ENCODE data around the gene RITA1.
"Not testable (repeated sequence)": the region's sequence is repeated elsewhere in the genome, so short reads cannot be mapped to it uniquely, and the experiment has no call there.

The RITA1 gene, protein sequence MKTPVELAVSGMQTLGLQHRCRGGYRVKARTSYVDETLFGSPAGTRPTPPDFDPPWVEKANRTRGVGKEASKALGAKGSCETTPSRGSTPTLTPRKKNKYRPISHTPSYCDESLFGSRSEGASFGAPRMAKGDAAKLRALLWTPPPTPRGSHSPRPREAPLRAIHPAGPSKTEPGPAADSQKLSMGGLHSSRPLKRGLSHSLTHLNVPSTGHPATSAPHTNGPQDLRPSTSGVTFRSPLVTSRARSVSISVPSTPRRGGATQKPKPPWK

DNA sequence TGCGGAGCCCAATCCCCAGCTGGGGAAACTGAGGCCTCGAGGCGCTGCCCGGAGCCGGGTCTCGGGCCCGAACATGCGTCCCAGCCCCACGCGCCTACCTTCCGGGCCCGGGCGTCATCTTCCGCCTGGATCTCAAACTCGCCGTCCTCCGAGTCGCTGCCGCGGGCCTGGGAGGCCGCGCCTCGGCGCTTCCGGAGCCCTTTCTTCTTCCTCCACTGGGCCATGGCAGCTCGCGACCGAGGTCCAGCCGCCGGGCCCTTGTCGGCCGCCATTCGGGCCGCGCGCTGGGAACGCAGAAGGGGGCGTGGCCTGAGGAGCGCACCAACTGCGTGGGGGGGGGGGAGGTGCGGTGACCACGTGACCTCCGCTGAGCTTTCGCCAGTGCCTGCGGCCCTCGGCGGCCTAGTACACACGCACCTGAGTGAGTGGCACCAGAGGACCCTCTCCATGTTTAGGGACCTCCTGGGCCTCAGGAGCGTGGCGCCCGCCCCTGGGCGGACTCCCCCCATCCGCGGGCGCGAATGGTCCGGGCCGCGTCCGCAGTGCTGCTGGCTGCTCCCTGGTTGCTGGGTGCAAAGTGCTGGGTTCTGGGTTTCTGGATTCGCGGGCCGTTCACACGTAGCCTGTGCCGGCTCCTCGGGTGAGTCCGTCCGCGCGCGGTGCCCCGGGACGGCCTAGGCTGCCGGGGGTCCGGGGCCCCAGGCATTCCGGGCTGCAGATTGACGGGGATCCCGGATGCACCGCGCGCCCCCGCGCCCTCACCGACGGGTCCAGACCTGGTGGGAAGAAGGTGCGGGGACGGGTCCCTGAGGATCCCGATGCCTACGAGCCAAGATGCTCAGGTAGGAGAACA lies at the start of gene RITA1, which contains the start of gene DDX54:
TSS of gene RITA1 (plus strand) at position 542 of the 853 bp plus-strand sequence. CDS start 1,026 bp downstream, outside the sequence.
TSS of gene DDX54 (minus strand) at position 299 of the 853 bp plus-strand sequence. CDS start at position 272, 27 bp downstream.
- DNase-seq = peak; percentile 84

DNA sequence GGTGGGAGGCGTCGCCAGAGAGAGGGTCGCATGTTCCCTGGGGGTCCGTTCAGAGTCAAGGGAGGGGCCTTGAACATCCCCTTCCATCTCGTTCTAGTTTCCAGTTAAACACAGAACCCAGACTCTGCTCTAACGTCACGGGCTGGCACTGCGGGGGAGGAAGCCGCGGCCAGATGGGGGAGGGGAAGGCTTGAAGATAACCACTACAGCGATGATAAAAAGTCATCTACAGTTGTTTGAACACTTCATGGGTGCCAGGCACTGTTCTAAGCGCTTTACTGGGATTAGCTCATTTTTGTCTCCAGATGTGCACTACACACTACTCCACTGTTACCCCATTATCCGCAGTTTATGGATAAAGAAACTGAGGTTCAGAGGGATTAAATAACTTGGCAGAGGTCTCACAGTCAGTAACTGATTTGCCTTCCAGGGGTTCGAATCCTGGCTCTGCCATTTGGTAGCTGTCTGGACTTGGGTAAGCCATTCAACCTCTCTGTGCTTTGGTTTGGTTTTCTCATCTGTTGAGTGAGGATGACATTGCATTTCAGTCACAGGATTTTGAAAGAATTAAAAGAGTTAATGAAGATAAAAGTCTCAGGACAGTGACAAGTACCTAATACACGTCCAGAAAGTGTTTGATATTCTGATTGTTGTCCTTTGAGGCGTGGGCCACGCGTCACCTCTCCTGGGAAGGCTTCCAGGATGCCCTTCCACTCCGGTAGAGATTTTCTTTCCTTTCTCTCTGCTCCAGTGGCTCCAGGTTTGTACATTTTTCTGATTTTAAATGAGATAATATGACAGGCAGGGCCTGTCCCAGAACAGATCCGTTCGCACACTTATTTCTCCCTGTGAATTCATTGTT lies 49.2 kb upstream of the RITA1 start:
- DNase-seq = peak; percentile 57

DNA sequence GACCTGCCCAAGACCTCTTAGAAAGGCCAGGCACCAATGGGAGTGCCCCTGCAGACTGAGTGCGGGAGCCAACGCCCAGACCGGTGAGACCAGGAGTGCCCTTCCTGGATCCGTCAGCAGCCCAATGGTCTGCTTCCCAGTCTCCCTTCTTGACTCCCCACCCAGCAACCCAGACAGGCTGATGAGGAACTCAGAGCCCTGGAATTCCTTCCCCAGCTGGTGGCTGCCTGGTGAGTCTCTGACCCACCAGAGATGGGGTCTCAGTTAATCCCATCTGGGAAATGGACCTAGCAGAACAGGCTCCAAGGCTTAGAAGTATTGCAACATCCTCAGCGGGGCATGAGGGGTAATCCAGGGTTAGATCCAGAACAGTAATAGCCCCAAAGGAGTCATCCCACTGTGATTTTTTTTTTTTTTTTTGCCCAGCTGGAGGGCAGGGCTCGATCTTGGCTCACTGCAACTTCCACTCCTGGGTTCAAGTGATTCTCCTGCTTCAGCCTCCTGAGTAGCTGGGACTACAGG lies 48.5 kb upstream of the RITA1 start:
- DNase-seq = no peak

DNA sequence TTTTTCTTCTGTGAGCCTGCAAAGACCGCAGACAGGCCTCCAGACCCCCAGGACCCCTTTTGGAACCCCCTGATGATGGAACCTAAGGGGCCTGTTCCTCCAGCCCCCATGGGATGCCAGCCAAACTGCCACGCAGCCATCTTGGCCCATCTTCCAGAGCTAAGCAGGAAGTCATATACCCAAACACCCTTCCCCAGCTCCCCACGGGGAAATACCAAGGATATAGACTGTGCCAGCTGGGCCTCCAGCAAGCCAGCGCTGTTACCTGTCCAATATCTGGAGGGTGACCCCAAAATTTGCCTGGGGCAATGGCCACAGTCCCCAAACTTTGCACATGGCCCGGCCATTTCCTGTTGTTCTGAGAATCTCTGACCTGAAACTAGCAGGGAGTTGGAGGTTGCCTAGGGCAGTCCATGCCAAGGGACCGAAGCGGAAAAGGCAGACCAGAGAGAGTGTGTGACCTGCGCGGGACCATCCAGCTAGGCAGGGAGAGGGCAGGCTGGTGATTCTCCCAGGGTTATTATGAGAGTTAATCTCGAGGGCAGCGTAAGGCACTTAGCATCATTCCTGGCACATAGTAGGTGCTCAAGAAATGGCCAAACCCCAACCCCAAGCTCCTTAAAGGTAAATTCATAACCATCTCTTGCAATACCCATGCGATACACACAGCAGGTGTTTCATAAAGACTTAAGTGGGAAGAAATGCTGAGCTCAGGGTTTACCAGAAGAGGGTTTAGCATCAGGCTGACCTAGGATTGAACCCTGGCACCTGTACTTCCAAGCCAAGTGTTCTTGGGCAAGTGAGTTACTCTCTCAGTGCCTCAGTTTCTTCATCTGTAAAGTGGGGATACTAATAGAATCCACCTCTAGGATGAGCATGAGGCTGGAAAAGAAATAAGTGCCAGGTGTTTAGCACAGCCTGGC lies 47.4 kb upstream of the RITA1 start:
- no peak for DNase-seq

DNA sequence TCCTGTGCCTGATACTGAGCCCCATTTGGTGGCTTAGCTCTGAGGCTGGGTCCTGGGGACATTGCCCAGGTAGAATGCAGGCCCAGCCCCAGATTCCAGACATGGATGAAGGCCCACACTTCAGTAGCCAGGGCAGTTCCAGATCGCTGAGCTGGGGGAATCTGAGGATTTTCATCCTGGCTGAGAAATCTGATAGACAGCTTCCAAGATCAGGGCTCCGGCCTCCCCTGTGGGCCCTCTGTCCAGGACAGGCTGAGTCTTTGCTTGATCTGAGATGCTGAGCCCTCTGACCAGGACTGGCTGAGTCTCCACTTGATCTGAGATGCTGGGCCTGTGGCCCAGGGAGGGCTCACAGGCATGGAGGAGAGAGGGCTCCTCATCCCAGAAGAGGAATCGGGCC lies 46.7 kb upstream of the RITA1 start:
- DNase-seq = no peak

DNA sequence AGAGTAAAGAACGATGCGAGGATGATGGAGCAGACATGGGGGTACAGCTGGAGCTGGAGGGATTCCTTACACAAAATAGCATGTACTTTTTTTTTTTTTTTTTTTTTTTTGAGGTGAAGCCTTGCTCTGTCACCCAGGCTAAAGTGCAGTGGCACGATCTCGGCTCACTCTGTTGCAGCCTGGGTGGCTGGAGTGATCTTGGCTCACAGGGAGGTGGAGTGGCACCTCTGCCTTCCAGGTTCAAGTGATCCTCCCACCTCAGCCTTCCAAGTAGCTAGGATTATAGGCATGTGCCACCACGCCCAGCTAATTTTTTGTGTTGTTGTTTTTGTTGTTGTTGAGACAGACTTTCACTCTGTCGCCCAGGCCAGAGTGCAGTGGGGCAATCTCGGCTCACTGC lies 44.8 kb upstream of the RITA1 start:
- DNase-seq = no peak

DNA sequence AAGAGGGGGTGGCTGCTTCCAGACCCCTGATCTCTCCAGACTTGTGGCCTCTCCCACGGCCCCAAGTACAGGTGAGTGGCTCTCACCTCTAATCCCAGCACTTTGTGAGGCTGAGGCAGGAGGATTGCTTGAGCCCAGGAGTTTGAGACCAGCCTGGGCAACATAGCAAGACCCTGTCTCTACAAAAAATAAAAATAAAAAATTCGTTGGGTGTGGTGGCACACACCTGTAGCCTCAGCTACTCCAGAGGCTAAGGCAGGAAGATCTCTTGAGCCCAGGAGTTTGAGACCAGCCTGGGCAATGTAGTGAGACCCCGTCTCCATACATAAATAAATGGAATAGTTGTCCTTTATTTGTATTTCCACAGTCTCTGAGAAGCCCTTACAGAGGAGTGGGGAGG lies 43.8 kb upstream of the RITA1 start:
- DNase-seq = not testable (repeated sequence)

DNA sequence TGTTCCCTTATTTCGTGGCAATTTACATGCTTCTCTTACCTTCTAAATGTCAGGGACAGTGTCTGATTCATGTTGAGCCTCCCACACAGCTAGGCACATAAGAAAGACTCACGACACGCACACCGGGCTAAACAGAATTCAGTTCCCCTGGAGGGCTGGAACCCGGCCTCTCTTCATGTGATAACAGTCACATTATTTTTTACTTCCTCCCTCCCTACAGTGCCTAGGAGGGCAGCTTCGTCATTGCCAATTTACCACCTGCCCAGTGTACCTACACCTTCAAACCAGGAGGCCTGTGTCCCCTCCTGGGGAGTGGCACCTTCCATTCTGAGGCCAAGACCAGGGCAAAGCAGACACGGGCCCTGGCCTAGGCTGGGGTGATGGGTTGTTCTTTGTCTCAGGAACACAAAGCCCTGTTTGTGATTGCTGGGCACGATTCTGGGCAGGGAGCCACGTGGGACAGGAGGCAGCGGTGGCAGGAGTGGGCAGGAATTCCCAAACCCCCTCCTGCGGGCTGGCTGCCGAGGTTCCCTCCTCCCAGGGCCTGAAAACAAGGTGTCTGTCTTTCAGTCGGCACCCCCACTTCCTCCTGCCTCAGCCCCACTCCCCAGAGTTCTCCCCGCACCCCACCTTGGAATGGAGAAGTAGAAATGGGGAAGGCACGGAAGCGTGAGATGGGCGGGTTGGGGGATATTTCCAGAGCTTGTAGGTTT lies 43.2 kb upstream of the RITA1 start:
- DNase-seq = no peak

DNA sequence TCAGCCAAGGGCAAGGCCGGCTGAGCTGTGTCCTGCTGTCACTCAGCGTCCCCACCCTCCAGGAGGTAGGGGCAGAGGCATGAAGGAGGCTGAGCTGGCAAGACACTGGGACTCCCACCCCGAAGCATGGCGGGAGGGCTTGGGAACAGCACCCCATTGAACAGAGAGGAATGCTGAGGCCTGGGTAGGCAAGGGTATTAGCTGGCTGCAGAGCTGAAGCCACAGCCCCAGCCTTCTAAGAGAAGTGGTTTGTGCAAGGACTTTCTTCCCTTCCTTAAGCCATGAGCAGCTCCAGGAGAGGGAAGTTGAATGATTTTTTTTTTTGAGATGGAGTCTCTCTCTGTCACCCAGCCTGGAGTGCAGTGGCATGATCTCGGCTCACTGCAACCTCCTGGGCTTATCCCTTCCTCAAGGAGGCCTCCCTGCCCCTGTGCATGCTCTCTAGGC lies 42.6 kb upstream of the RITA1 start:
- no peak for DNase-seq

DNA sequence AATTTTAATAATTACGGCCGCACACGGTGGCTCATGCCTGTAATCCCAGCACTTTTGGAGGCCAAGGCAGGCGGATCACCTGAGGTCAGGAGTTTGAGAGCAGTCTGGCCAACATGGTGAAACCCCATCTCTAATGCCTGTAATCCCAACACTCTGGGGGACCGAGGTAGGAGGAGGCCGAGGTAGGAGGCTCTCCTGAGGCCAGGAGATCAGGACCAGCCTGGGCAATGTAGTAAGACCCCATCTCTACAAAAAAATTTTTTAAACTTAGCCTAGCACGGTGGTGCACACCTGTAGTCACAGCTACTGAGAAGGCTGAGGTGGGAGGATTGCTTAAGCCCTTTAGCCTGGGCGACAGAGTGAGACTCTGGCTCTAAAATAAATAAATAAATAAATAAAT lies 41.6 kb upstream of the RITA1 start:
- DNase-seq = no peak

DNA sequence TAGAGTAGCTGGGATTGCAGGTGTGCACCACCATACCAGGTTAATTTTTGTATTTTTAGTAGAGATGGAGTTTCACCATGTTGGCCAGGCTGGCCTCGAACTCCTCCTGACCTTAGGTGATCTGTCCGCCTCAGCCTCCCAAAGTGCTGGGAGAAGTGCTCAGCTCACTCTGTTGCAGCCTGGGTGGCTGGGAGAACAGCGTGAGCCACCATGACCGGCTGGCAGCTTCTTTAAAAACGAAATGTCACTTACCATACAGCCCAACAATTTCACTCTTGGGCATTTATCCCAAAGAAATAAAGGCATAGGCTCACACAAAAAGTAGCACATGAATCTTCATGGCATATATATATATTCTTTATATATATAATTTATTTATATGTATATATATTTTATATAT lies 40.7 kb upstream of the RITA1 start:
- DNase-seq = no peak

DNA sequence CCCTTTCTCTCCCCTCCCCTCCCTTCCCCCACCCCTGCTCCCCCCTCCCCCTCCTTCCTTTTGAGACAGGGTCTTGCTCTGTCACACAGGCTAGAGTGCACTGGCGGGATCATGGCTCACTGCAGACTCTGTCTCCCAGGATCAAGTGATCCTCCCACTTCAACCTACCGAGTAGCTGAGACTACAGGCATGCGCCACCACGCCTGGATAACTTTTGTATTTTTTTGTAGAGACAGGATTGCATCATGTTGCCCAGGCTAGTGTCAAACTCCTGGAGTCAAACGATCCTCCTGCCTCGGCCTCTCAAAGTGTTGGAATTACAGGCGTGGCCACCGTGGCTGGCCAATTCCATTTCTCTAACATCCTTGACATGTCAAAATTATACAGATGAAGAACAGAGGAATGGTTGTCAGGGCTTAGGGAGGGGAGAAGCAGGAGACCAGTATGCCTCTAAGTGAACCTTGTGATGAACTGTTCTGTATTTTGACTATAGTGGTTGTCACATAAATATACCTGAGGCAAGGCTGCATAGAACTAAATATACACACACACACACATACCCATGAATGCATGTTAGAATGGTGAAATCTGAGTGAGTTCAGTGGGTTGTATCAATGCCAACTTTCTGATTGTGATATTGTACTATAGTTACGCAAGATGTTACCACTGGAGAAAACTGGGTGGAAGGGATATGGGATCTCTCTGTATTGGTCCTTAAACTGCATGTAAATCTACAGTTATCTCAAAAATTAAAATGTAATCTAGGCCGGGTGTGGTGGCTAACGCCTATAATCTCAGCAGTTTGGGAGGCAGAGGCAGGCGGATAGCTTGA lies 39.6 kb upstream of the RITA1 start:
- no peak for DNase-seq

DNA sequence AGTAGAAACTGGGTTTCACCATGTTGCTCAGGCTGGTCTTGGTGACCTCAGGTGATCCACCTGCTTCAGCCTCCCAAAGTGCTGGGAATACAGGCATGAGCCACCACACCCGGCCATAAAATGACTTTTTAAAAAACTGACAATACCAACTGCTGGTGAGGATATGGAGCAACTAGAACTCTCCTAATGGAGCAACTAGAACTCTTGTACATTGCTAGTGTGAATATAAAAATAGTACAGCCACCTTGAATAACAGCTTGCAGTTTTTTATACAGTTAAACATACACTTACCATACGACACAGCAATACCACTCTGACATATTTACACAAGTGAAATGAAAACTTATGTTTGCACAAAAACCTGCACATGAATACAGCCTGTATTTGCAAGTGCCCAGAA lies 38.5 kb upstream of the RITA1 start:
- DNase-seq = no peak

DNA sequence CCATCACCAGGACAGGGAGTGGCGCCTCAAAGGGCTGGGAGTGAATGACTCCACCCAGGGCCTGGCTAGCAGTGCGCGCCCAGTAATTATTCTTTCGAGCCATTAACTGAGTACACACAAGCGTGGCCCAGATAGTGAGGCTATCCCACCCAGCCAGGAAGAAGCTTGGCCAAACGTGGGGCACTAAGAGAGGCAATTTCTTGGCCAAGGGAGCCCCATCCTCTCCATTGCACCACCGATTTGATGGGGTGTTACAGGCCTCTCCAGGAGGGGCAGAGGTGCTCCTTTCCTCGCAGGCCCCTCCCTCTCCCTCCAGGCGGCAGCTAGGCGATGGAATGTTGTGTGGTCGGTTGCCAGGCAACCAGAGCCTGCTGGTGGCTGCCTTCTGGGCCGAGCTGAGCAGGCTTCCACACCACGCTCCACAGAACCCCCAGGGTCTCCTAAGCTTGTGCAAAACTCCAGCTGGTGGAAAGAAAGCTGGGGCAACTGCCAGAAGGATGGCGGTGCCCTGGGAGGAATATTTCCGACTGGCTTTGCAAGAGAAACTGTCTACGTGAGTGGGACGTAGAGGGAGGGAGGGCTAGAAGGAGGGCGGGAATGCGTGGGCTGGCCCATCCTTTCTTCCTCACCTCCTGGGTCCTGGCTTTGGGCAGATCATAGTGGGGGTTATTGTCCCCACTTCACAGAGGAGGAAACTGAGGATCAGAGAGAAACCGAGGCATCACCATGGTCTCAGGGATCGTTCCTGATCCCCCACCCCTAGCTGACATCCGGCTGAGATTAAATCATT lies 36.0 kb upstream of the RITA1 start, which contains the start of gene CFAP73:
TSS of gene CFAP73 (plus strand) at position 364 of the 790 bp plus-strand sequence. CDS start at position 498, 134 bp downstream.
- DNase-seq = no peak

DNA sequence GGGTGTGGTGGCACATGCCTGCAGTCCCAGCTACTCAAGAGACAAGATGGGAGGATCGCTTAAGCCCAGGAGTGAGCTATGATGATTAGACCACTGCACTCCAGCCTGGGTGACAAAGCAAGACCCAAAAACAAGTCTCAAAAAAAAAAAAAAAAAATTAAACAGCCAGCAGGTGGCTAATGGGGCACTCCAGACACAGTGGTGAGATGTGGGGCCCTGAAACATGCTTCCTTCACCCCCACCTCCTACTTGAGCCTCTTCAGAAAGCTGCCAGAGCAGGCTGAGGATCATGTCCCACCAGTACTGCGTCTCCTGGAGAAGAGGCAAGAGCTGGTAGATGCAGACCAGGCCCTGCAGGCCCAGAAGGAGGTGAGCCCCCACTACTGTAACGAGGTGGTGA lies 33.9 kb upstream of the RITA1 start:
- no peak for DNase-seq

DNA sequence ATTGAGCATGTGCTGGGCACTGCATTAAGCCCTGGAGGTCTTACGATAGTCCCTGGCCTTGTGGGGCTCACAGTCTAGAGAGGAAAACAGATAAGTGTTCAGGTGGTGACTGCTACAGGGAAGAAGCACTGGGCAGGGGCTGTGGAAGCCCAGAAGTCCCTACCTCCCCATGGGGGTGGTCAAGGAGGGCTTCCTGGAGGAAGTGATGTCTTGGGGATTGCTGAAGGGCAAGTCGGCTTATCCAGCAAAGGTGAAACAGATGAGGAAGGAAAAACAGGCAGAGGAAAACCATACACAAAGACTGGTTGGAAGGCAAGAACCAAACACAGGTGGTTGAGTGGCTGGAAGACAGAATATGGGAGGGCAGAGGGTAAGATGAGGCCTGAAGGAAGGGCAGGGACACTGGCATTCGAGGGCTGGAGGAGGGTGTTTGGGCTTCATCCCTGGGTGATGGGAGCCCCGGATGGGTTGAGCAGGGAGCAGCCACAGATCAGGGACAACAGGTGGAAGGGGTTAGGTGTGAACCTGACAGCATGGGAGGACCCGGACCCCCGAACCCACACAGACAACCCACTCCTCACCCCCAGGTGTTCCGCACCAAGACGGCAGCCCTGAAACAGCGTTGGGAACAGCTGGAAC lies 33.2 kb upstream of the RITA1 start:
- DNase-seq = no peak

DNA sequence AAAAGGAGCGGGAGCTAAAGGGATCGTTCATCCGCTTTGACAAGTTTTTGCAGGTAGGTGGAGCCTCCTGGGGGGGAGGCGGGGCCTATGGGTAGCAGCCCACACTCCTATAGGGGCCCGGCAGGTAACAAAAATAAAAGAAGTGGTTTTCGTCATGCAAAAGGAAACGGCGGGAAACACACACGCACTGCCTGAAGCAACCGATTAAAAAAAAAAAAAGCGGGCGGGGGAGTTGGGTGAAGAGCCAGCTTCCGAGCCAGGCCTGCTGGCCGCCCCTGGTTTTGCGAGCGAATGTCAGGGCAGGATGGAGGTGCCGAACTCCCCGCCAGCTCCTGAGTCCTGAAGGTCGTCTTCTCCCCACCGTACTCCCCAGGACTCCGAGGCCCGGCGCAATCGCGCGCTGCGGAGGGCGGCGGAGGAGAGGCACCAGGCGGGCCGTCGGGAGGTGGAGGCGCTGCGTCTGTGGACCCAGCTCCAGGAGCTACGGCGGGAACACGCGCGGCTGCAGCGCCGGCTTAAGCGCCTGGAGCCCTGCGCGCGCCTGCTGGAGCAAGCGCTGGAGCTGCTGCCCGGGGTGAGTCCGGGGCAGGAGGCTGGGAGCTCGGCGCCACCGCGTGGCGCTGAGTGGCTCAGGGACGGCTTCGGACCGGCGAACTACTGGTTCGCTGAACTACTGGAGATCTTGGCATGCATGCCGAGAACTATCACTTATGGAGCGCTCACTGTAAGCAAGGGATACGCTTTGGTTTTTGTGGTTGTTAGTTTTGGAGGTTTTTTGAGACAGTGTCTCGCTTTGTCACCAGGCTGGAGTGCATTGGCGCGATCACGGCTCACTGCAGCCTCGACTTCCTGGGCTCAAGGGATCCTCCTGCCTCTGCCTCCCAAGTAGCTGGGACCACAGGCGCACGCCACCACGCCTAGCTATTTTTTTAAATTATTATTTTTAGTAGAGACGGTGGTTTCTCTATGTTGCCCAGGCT lies 32.4 kb upstream of the RITA1 start:
- DNase-seq = peak; percentile 59

Data from activated naive CD4-positive, alpha-beta T cell treated with Interleukin-2 at 50 U/mL for 16 hours (primary cell).